Upper lobe of left lung (tissue), 4 donors: ENCODE measurements around the gene CHCHD1.

ENCODE experiments used
- POLR2A ChIP-seq, 4 donors: fragments of 450-650 bp; IDR thresholded peaks; one replicate each; pipeline ENCODE4 v1.5.1; 2016 to 2017; ENCODE audit warnings: antibody characterized with exemption in 4 of 4, mild to moderate bottlenecking in 2 of 4
- POLR2AphosphoS5 ChIP-seq, 2 donors: sonication (generic); formaldehyde crosslinking; IDR thresholded peaks; one replicate each; pipeline ENCODE4 v1.5.1; 2017; ENCODE audit warnings: antibody characterized with exemption in 2 of 2

DNA sequence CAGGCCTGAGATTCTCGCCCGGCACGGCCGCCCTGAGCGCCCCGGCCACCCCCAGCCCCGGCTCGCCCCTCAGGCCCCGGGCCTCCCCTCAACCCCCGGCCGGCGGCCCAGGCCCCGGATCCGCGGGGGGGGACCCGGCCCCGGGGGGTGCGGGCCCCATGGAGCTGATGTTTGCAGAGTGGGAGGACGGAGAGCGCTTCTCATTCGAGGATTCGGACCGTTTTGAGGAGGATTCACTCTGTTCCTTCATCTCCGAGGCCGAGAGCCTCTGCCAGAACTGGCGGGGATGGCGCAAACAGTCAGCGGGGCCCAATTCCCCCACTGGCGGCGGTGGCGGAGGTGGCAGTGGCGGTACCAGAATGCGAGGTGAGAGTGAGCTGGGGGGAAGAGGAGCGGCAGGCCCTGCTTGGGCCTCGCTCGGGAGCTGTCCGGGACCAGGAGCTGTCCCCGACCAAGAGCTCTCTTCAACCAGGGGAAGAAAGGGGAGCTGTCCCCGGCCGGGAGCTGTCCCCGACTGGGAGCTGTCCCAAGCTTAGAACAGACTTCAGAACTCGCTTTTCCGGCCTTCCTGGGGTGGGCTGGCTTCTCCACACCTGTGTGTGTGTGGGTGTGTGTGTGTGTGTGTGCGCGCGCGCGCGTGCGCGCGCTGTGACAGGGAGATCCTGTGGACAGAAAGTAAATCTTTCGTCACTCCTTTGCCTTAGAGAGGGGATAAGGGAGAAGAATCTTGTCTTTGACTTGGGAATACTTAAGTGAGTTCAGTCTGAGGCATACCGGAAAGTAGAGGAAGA, 4.1 kb downstream of the CHCHD1 start:
- no peak for TF ChIP-seq POLR2AphosphoS5 (IDR thresholded peaks at IDR 0.05)
- no peak for TF ChIP-seq POLR2A (IDR thresholded peaks at IDR 0.05)
